Measurements from ENCODE around the gene SH2D3C.

SH2D3C gene

DNA sequence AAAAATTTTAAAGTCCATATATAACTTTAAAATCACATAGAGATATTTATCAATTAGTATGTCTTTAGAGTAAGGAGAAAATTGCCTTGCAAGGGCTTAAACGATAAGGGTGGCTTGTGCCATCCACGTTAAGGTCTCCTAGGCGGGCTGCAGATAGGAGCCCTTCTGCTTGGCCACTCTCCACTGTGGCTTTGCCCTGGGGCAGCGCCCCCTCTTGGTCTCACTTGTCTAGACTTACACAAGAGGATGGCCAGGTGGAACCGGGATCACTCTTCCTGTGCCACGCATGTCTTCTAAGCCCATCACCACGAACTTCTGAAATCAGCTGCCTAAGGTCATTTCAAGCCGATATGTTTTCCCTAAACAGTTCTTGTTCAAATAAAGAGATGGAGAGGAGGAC, 27.2 kb upstream of the SH2D3C start:
- peak; percentile 9 for DNase-seq

DNA sequence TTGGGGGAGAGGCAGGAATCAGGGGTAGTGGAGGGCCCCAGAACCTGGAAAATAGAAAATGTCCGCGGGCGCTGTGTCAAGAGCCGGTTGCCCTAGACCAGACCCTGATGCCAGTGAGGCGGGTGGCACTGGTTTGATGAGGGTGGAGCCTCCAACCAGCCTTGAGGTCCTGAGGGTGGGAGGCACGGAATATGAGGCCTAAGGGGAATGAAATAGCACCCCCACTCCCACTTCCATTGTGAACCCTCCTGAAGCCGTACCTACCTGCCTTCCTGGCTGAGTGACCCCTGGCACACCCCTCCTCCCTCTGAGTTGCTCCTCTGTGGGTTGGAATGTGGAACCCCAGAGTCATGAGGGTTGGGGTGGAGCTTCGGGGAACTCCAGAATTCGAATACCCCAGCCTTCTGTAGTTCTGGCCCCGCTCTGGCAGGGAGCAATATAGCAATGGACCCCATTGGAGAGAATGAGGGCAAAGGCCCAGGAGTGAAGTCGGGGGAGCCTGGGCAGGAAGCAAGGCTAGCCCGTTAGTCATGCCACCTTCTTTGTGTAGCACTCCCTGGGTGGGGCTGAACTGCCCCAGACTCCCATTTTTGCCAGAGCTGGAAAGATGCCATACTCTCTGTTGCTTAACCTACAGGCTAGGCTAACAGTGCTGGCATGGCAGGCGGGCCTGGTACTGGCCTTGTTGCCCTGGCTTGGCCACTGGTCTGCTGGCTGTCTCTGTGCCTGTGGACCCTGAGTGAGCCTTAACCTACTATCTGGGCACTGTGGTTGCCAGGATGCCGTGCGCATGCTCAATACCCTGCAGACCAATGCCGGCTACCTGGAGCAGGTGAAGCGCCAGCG, 25.3 kb upstream of the SH2D3C start:
- no peak for DNase-seq

DNA sequence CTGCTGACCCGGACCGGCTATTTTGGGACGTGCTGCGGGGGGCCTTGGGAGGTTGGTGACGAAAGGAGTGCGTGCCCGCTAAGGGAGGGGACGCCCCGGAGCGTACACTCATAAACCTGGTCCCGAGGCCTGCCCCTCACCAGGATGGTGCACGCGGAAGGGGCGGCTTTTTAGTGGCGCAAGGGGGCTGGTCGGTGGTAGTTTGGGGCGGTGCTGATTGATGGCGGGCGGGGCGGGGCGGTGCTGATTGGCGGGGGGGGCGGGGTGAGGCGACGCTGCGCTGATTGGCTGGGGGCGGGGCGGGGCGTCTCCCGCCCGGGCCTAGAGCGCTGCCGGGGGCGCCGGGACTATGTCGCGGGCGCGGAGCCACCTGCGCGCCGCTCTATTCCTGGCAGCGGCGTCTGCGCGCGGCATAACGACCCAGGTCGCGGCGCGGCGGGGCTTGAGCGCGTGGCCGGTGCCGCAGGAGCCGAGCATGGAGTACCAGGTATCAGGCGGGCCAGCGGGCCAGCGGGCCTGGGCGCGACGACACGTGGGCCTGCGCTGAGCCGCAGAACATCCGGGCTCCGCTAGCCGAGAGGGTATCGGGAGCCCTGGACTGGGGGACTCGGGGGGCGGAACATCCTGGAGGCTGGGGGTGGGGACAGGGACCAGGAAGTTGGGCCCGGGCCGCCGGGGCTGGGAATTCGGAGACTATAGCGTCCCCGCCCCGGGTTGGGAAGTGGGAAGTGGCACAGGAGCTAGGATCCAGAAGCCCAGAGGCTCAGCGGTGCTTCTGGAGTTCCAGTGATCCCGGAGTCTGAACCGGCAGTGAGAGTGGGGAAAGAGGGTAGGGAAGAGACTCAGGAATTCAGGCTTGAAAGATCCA, 24.3 kb upstream of the SH2D3C start, which contains the start of gene FPGS:
Gene FPGS (plus strand): TSS at position 307 of the 868 bp plus-strand sequence. CDS start 43 bp downstream, at position 350.
- peak; percentile 75 for DNase-seq

- no peak for DNase-seq
These were observed 23.6 kb upstream of the SH2D3C start for GRCh38 chr9:127801955-127802575.

DNA sequence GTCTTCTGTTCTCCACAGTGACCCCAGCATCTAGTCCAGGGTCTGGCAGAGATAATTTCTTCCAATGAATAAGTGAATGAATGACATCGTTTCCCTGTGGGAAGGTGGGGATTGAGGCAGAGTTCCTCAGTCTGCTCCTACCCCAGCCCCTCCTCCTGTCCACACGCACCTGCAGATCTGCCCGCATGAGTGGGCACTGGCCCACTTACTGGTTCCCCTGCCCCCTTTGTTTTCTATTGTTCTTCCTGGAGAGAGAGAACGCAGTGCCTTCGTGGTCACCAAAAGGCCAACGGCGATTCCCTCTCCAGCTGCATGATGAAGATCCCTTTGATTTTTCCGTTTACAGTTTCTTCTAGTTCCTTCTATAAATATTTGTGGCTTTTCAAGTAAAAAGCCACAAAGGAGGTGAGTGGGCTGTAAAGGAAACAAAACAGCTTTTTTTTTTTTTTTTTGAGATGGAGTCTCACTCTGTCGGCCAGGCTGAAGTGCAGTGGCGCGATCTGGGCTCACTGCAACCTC, 18.4 kb upstream of the SH2D3C start:
- no peak for DNase-seq

DNA sequence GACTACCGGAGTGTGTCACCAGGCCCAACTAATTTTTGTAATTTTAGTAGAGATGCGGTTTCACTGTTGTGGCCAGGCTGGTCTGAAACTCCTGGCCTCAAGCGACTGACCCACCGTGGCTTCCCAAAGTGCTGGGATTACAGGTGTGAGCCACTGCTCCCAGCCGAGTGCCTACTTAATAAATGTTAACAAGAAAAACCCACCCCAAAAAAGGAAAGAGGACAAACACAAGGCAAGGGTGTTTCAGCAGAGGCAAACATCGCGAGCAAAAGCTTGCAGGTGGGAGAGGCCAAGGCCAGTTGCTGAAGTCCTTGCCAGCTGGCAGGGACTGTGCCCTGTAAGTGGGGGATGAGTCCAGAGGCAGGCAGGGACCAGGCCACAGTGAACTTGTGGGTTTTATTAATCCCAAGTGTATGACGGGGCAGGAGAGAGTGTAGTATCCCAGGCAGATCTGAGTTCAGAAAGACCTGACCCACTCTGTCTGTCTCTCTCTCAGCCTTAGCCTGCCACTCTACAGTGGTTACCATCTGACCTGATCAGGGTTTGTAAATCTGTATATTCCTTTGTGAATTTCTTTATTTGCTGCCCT, 17.9 kb upstream of the SH2D3C start:
- DNase-seq, result no peak

GRCh38 chr9:127794001-127794791, 15.7 kb upstream of the SH2D3C start:
- no peak for DNase-seq

DNA sequence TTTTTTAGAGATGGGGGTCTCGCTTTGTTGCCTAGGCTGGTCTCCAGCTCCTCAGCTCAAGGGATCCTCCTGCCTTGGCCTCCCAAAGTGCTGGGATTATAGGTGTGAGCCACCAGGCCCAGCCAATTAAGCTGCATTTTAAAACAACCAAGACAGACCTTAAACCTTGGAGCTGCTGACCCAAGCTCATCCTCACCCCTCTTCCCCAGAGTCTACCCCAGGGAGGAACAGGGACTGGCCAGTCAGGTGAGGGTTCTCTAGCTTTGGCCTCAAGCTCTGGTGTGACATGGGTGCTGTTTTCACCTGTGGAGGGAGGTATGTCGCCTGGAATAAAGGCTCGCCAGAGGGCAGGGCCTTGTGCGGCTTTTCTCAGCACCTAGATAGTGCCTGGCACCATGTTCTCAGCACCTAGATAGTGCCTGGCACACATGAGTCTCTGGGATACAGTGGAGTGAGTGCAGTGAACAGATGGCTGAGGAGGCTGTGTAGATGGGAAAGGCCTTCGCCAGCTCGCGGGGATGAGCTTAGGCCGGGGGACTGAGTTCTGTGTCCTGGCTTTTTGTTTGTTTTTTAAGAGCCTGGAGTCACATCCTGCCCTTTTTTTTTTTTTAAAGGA, 14.7 kb upstream of the SH2D3C start:
- DNase-seq, result no peak

- no peak for DNase-seq
These were observed 14.1 kb upstream of the SH2D3C start for GRCh38 chr9:127792417-127793031.

DNA sequence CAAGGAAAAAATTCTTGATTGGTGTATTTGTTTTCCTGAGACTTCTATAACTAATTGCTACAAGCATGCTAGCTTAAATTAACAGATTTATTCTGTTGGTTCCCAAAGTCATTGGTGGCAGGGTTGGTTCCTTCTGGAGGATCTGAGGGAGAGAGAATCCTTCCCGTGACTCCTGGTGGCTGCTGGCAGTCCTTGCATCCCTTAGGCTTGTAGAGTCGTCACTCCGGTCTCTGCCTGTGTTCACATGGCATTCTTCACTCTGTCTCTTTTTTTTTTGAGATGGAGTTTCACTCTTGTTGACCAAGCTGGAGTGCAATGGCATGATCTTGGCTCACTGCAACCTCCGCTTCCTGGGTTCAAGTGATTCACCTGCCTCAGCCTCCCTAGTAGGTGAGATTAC, 12.6 kb upstream of the SH2D3C start:
- no peak for DNase-seq

DNA sequence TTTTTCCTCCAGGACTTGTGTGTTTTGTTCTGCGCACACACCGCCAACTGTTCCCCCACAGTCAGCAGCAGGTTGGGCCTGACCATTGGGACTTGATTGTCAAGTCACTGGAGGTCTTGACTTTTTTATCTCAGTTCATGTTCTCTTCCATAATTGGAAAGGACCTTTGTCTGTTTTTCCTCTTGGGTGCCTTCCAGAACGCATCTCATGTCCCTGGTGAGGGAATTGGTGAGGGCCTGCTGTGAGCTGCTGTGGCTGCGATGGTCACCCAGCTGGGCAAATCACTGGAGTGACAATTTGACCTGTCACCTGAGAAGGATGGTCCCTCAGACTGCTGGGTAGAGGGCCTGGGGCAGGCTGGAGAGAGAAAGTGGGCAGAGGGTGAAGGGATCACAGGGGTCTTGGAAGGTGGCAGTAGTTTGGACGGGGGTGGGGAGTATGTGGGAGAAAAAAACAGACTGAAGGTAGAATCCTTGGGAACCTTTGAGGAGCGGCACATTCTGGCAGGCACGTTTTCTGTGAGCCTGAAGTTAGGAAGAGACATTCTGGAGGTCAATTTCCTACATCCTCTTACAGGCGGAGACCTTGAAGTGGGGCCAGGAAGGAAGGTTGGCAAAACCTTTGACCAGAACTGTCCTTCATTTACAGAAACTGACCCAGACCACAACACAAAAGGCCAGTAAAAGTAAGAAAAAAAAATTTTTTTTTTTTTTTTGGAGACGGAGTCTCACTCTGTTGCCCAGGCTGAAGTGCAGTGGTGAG, 11.8 kb upstream of the SH2D3C start:
- no peak for DNase-seq

DNA sequence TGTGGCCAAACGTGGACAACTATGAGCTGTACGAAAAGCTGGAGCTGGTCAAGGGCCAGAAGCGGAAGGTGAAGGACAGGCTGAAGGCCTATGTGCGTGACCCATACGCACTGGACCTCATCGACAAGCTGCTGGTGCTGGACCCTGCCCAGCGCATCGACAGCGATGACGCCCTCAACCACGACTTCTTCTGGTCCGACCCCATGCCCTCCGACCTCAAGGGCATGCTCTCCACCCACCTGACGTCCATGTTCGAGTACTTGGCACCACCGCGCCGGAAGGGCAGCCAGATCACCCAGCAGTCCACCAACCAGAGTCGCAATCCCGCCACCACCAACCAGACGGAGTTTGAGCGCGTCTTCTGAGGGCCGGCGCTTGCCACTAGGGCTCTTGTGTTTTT, 10.7 kb upstream of the SH2D3C start:
- DNase-seq, result no peak

- DNase-seq, result no peak
These were observed 10.0 kb upstream of the SH2D3C start for GRCh38 chr9:127788337-127789011.

GRCh38 chr9:127786773-127787104, 8.3 kb upstream of the SH2D3C start:
- DNase-seq, result no peak

DNA sequence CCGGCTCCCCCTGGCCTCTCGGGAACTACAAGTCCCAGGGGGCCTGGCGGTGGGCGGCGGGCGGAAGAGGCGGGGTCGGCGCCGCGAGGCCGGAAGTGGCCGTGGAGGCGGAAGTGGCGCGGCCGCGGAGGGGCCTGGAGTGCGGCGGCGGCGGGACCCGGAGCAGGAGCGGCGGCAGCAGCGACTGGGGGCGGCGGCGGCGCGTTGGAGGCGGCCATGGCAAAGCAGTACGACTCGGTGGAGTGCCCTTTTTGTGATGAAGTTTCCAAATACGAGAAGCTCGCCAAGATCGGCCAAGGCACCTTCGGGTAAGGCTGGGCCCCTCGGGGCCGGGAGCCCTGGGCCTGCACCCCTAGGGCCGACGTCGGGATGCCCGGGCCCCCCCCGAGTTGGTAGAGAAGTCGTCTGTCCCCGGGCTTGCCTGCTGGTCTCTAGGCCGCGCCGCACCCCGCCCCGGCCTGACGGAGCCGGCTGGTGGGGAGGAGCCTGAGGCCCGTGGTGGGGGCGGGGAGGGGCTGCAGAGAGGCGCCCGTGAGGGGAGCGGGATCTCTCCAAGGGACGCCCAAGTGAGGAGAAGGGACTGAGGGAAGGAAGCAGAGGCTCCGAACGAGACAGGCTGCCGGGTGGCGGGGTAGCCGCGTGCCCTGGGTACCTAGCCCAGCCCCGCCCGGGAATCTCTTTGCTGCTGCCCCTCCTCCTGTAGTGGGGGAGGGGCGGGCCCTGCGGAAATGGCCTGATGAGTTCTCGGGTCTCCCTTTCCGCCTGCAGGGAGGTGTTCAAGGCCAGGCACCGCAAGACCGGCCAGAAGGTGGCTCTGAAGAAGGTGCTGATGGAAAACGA, 7.7 kb upstream of the SH2D3C start, which contains the start of gene CDK9:
Gene CDK9 (plus strand): TSS at position 102 of the 840 bp plus-strand sequence. CDS start 115 bp downstream, at position 217.
- DNase-seq, result peak; percentile 92

- DNase-seq, result peak; percentile 89
These were observed 6.8 kb upstream of the SH2D3C start for GRCh38 chr9:127785023-127785932.
